ENCODE data around the gene PLCB2. TPM values are rescaled to one million over a fixed set of nuclear protein-coding genes. Genes with fewer than 3 reads are reported as not detected.

PLCB2 gene
- total and polyA plus RNA-seq, 2 donors (not counting 3 experiments of a cell fraction or from before 2014, with no cell fraction given) = 1.5 to 1.6 TPM

DNA sequence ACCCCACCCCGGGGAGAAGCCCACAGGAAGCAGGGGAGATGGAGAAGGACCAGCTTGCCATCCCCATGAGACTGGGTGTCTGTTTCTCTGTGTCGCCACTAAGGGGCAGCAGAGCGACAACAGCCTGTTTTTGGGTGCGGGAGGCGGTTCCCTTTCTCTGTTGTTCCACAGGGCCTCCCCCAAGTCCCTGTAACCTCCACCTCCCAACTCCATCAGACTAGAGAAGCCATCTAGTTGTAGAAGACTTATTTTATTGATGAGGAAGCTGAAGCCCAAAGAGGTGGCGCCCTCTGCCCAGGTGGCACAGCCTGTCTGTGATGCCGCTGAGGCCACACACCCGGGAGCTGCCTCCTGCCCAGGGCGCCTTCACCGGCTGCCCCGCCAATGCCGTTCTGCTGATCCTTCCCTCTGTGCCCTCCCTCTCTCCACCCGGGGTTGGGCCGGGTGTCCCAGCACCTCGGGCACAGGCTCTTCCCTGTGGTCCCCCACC, 36.9 kb upstream of the PLCB2 start:
- intact Hi-C loops (cut with micrococcal nuclease) (loop anchor here (1.0 kb wide), 2 partner anchors 38 to 163 kb away; partner anchors contain the start of gene KNSTRN), dilution Hi-C loops (cut with MboI; ENCODE audit: extremely low pct_ligation_motif_present, low sequenced_read_pairs) (no loop called here)
- H3K36me3 ChIP-seq (ENCODE audit: control insufficient read depth in 2 of 2, extremely low read depth in 1 of 2, insufficient read depth in 2 of 2, low read length in 2 of 2) = no peaks in the 10 kb centered on the region
- H3K9me1 ChIP-seq (replicated peaks; ENCODE audit: control insufficient read depth, extremely low read depth, insufficient read depth, low read length) = no peaks in the 10 kb centered on the region
- CTCF ChIA-PET = interaction anchor here (0.8 to 3.2 kb wide), 27 partner anchors 11 to 207 kb away, joined by 3 to 82 read pairs (median 7); partner anchors contain the start of genes DISP2, INAFM2, IVD and KNSTRN
- no peaks in the 10 kb centered on the region for H4K20me1 ChIP-seq (replicated peaks; ENCODE audit: control insufficient read depth, extremely low read depth, insufficient read depth, low read length)
- POLR2A ChIA-PET = no interaction called here
- H3K79me2 ChIP-seq (ENCODE audit: control insufficient read depth, insufficient read depth, low read length) = peaks cover 5% of the 10 kb centered on the region
- H2AFZ ChIP-seq (ENCODE audit: low read depth, low read length) = peak overlapping the region; percentile 70
- no peak overlapping the region for H3K4me3 ChIP-seq (replicated peaks in 1 of 3; ENCODE audit: insufficient read depth in 1 of 3, low read depth in 1 of 3, low read length in 3 of 3)
- H3K4me2 ChIP-seq (ENCODE audit: insufficient read depth, low read length) = no peak overlapping the region
- FAIRE-seq (peak; percentile 92), DNase-seq (ENCODE audit: low read depth, low spot score) (peak; percentile 36)
- TF ChIP-seq, protein P1, sequence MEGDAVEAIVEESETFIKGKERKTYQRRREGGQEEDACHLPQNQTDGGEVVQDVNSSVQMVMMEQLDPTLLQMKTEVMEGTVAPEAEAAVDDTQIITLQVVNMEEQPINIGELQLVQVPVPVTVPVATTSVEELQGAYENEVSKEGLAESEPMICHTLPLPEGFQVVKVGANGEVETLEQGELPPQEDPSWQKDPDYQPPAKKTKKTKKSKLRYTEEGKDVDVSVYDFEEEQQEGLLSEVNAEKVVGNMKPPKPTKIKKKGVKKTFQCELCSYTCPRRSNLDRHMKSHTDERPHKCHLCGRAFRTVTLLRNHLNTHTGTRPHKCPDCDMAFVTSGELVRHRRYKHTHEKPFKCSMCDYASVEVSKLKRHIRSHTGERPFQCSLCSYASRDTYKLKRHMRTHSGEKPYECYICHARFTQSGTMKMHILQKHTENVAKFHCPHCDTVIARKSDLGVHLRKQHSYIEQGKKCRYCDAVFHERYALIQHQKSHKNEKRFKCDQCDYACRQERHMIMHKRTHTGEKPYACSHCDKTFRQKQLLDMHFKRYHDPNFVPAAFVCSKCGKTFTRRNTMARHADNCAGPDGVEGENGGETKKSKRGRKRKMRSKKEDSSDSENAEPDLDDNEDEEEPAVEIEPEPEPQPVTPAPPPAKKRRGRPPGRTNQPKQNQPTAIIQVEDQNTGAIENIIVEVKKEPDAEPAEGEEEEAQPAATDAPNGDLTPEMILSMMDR (IDR thresholded peaks at IDR 0.05; ENCODE audit: extremely low read depth in 1 of 2, insufficient read depth in 1 of 2, low read depth in 1 of 2, low read length in 2 of 2) = peak; percentile 74 to 88
- TF ChIP-seq MYC (IDR thresholded peaks at IDR 0.05; ENCODE audit: low read depth, low read length) = no peak
- no peaks in the 10 kb centered on the region for H3K27me3 ChIP-seq (ENCODE audit: control insufficient read depth in 2 of 2, insufficient read depth in 2 of 2, low read length in 2 of 2)
- H3K4me1 ChIP-seq (ENCODE audit: control insufficient read depth, extremely low read depth, insufficient read depth, low read length) = peaks cover 41% of the 10 kb centered on the region
- H3K9ac ChIP-seq (replicated peaks; ENCODE audit: extremely low read depth, insufficient read depth, low read length) = no peak overlapping the region
- H3K9me3 ChIP-seq (replicated peaks; ENCODE audit: control insufficient read depth, insufficient read depth, low read length) = no peaks in the 10 kb centered on the region
- H3K27ac ChIP-seq (ENCODE audit: insufficient read depth, low read depth, low read length) = peak overlapping the region; percentile 96
- no TSS peak for BruUV-seq (replicated peaks)

DNA sequence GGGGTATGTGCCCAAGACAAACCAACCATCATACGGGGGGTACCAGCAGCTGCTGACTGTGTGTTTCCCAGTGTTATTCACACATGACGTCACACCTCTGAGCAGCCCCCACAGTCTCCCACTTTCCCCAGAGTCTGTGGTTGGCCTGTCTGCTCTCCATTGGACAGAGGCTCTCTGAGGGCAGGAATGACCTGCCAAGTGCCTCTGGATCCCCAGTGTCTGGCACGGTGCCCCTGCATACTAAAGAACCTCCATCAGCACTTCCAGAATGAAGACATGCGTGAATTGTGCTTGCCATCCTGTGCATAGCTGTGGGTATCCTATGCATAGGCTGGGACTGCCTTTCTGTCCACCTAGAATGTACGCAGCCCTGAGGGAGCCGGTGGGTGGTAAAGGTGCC, 36.5 kb upstream of the PLCB2 start:
- Histone ChIP-seq H2AFZ (ENCODE audit: low read depth, low read length) (no peak overlapping the region), H3K27me3 (ENCODE audit: control insufficient read depth in 2 of 2, insufficient read depth in 2 of 2, low read length in 2 of 2) (no peaks in the 10 kb centered on the region), H3K27ac (ENCODE audit: insufficient read depth, low read depth, low read length) (peak overlapping the region; percentile 96), H3K9me1 (replicated peaks; ENCODE audit: control insufficient read depth, extremely low read depth, insufficient read depth, low read length) (no peaks in the 10 kb centered on the region), H3K4me1 (ENCODE audit: control insufficient read depth, extremely low read depth, insufficient read depth, low read length) (peaks cover 46% of the 10 kb centered on the region), H4K20me1 (replicated peaks; ENCODE audit: control insufficient read depth, extremely low read depth, insufficient read depth, low read length) (no peaks in the 10 kb centered on the region), H3K79me2 (ENCODE audit: control insufficient read depth, insufficient read depth, low read length) (peaks cover 9% of the 10 kb centered on the region), H3K9ac (replicated peaks; ENCODE audit: extremely low read depth, insufficient read depth, low read length) (peak overlapping the region; percentile 78), H3K36me3 (ENCODE audit: control insufficient read depth in 2 of 2, extremely low read depth in 1 of 2, insufficient read depth in 2 of 2, low read length in 2 of 2) (no peaks in the 10 kb centered on the region), H3K9me3 (replicated peaks; ENCODE audit: control insufficient read depth, insufficient read depth, low read length) (no peaks in the 10 kb centered on the region), H3K4me3 (replicated peaks in 1 of 3; ENCODE audit: insufficient read depth in 1 of 3, low read depth in 1 of 3, low read length in 3 of 3) (no peak overlapping the region), H3K4me2 (ENCODE audit: insufficient read depth, low read length) (peak overlapping the region; percentile 40)
- no TSS peak for BruUV-seq (replicated peaks)
- FAIRE-seq = no peak
- POLR2A ChIA-PET = no interaction called here
- CTCF ChIA-PET = interaction anchor here (0.8 to 3.2 kb wide), 27 partner anchors 10 to 208 kb away, joined by 3 to 82 read pairs (median 7); partner anchors contain the start of genes DISP2, INAFM2, IVD and KNSTRN
- intact Hi-C loops (cut with micrococcal nuclease) = loop anchor here (1.0 kb wide), 2 partner anchors 38 to 163 kb away; partner anchors contain the start of gene KNSTRN
- DNase-seq (ENCODE audit: low read depth, low spot score) = peak; percentile 25
- TF ChIP-seq JUN (IDR thresholded peaks at IDR 0.05; ENCODE audit: borderline replicate concordance, insufficient read depth, insufficient read length, low read depth) = no peak
- TF ChIP-seq POLR2A (IDR thresholded peaks at IDR 0.05; ENCODE audit: low read depth, low read length) = no peak
- TF ChIP-seq, protein P2, sequence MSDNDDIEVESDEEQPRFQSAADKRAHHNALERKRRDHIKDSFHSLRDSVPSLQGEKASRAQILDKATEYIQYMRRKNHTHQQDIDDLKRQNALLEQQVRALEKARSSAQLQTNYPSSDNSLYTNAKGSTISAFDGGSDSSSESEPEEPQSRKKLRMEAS (IDR thresholded peaks at IDR 0.05; ENCODE audit: insufficient read depth, insufficient read length) = no peak
- no peak for TF ChIP-seq GATA2 (IDR thresholded peaks at IDR 0.05; ENCODE audit: insufficient read depth, insufficient read length, low read depth, low read length)
- no peak for TF ChIP-seq FOS (IDR thresholded peaks at IDR 0.05; ENCODE audit: borderline replicate concordance, insufficient read depth, low read length)
- no peak for TF ChIP-seq POLR2AphosphoS5 (IDR thresholded peaks at IDR 0.05; ENCODE audit: insufficient read depth, low read depth, low read length)
- TF ChIP-seq EZH2 (IDR thresholded peaks at IDR 0.05; ENCODE audit: borderline replicate concordance, low read depth, low read length, severe bottlenecking) = no peak
- TF ChIP-seq MYC (IDR thresholded peaks at IDR 0.05; ENCODE audit: low read depth, low read length) = no peak
- TF ChIP-seq, protein P1 (IDR thresholded peaks at IDR 0.05; ENCODE audit: extremely low read depth in 1 of 2, insufficient read depth in 1 of 2, low read depth in 1 of 2, low read length in 2 of 2) = no peak
- dilution Hi-C loops (cut with MboI; ENCODE audit: extremely low pct_ligation_motif_present, low sequenced_read_pairs) = no loop called here

All from endothelial cell of umbilical vein (primary cell).